PC-9 (cell line): Measurements from ENCODE around the gene FGF12. TPM values are rescaled to one million over a fixed set of nuclear protein-coding genes. Genes with fewer than 3 reads are reported as not detected.

Experiments
- BruUV-seq: library from RNA; stranded (reverse); fragments of 400-500 nt; replicated peaks from 2 replicates; lab custom pipeline; 2021; lab: Mats Ljungman, UMichigan
- CTCF ChIA-PET: fragments of 300-600 bp; sonication (Branson Sonifier 250); formaldehyde crosslinking; loops from one replicate; lab custom pipeline; 2022; ENCODE audit warnings: antibody characterized with exemption; lab: Charles Lee
- POLR2A ChIA-PET: fragments of 300-600 bp; sonication (Branson Sonifier 250); formaldehyde crosslinking; loops from one replicate; lab custom pipeline; 2022; ENCODE audit warnings: antibody characterized with exemption; ENCODE audit not compliant: unreplicated experiment; lab: Charles Lee
- DNase-seq, 2 experiments: peaks; one replicate each; pipeline versions ENCODE4 v3.0.0 to v3.0.0-alpha.2; 2015 to 2022; ENCODE audit warnings: mixed read lengths in 1 of 2
- H2AFZ ChIP-seq: fragments of 200-600 bp; sonication (generic); 2 replicates; pipeline ENCODE4 v1.8.1; 2017; ENCODE audit warnings: antibody characterized with exemption
- H3F3A ChIP-seq: fragments of 200-600 bp; sonication (generic); 2 replicates; pipeline ENCODE4 v1.8.1; 2017; ENCODE audit warnings: antibody characterized with exemption, mild to moderate bottlenecking, low read depth; ENCODE audit not compliant: insufficient read depth
- H3K27ac ChIP-seq: fragments of 200-600 bp; sonication (generic); 2 replicates; pipeline ENCODE4 v1.6.1; 2016; ENCODE audit warnings: mixed run types
- H3K27me3 ChIP-seq: fragments of 200-600 bp; sonication (generic); 2 replicates; pipeline ENCODE4 v1.6.1; 2016; ENCODE audit warnings: low read depth, mixed run types; ENCODE audit not compliant: insufficient read depth
- H3K36me3 ChIP-seq: fragments of 200-600 bp; sonication (generic); 2 replicates; pipeline ENCODE4 v1.6.1; 2016; ENCODE audit warnings: low read depth, mixed run types
- H3K4me1 ChIP-seq: fragments of 200-600 bp; sonication (generic); replicated peaks from 2 replicates; pipeline ENCODE4 v1.6.1; 2016; ENCODE audit warnings: mixed run types; ENCODE audit not compliant: insufficient read depth
- H3K4me2 ChIP-seq: fragments of 200-600 bp; sonication (generic); 2 replicates; pipeline ENCODE4 v1.6.1; 2017; ENCODE audit warnings: mixed run types
- H3K4me3 ChIP-seq: fragments of 200-600 bp; sonication (generic); 2 replicates; pipeline ENCODE4 v1.6.1; 2016; ENCODE audit warnings: mixed run types
- H3K79me2 ChIP-seq: fragments of 200-600 bp; sonication (generic); 2 replicates; pipeline ENCODE4 v1.6.1; 2017; ENCODE audit warnings: low read depth, mixed run types
- H3K9me2 ChIP-seq: fragments of 200-600 bp; sonication (generic); 2 replicates; pipeline ENCODE4 v1.8.1; 2017; ENCODE audit warnings: mild to moderate bottlenecking; ENCODE audit not compliant: insufficient read depth
- H3K9me3 ChIP-seq: fragments of 200-600 bp; sonication (generic); 2 replicates; pipeline ENCODE4 v1.8.1; 2016; ENCODE audit warnings: low read depth; ENCODE audit not compliant: insufficient read depth
- H4K20me1 ChIP-seq: fragments of 200-600 bp; sonication (generic); 2 replicates; pipeline ENCODE4 v1.8.1; 2017; ENCODE audit not compliant: insufficient read depth
- EZH2 ChIP-seq: fragments of 200-600 bp; sonication (generic); IDR thresholded peaks from 2 replicates; pipeline ENCODE4 v1.8.0; 2017; ENCODE audit warnings: antibody characterized with exemption, low read depth
- intact Hi-C: fragments of 100-400 bp; cut with micrococcal nuclease; formaldehyde crosslinking; loops from one replicate; pipeline ENCODE4 v1.10.0; 2022; ENCODE audit not compliant: unreplicated experiment
- total RNA-seq: library from RNA; stranded (reverse); gene quantifications from 2 replicates; pipeline ENCODE4 v1.2.3, GENCODE V29; 2021
- TF ChIP-seq, protein P1 (sequence below): fragments of 200-600 bp; sonication (generic); conservative IDR thresholded peaks from 2 replicates; pipeline ENCODE4 v1.6.1; 2017; ENCODE audit warnings: mixed run types, antibody characterized with exemption, mild to moderate bottlenecking, moderate library complexity

Gene FGF12
- total RNA-seq, 1 experiment from 2014 or later: 10.9 TPM

DNA sequence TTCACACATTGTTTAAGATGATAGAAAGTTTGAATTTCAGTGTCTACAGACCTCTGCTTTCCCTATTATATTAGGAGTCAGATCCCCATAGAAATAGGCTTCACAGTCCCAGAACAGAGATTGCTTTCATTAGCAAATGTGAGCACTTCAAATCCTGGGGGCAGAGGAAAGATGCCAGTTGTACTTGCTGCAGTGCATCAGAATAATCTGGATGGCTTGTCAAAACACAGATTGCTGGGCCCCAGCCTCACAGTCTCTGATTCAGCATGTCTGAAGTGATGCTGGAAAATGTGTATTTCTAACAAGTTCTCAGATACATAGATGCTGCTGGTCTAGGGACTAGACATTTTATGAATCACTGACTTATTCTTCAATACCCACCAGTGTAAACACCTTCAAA lies 375.2 kb downstream of the FGF12 start:
- intact Hi-C loops: no loop called here
- no peaks in the 10 kb centered on the region for H3F3A ChIP-seq
- H2AFZ ChIP-seq: no peak overlapping the region
- DNase-seq: no peak
- BruUV-seq: no TSS peak
- H3K4me1 ChIP-seq: no peaks in the 10 kb centered on the region
- no peaks in the 10 kb centered on the region for H3K9me2 ChIP-seq
- no peaks in the 10 kb centered on the region for H3K9me3 ChIP-seq
- no peaks in the 10 kb centered on the region for H3K79me2 ChIP-seq
- H3K36me3 ChIP-seq: no peaks in the 10 kb centered on the region
- ChIA-PET CTCF (no interaction called here), POLR2A (no interaction called here)
- H3K4me2 ChIP-seq: no peak overlapping the region
- H3K4me3 ChIP-seq: no peak overlapping the region
- 0 out of 2 replicates have a peak, but pooled peaks cover 12% of the 10 kb centered on the region for H4K20me1 ChIP-seq
- TF ChIP-seq EZH2: no peak
- TF ChIP-seq, protein P1, sequence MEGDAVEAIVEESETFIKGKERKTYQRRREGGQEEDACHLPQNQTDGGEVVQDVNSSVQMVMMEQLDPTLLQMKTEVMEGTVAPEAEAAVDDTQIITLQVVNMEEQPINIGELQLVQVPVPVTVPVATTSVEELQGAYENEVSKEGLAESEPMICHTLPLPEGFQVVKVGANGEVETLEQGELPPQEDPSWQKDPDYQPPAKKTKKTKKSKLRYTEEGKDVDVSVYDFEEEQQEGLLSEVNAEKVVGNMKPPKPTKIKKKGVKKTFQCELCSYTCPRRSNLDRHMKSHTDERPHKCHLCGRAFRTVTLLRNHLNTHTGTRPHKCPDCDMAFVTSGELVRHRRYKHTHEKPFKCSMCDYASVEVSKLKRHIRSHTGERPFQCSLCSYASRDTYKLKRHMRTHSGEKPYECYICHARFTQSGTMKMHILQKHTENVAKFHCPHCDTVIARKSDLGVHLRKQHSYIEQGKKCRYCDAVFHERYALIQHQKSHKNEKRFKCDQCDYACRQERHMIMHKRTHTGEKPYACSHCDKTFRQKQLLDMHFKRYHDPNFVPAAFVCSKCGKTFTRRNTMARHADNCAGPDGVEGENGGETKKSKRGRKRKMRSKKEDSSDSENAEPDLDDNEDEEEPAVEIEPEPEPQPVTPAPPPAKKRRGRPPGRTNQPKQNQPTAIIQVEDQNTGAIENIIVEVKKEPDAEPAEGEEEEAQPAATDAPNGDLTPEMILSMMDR: no peak
- H3K27ac ChIP-seq: no peak overlapping the region
- H3K27me3 ChIP-seq: no peaks in the 10 kb centered on the region

DNA sequence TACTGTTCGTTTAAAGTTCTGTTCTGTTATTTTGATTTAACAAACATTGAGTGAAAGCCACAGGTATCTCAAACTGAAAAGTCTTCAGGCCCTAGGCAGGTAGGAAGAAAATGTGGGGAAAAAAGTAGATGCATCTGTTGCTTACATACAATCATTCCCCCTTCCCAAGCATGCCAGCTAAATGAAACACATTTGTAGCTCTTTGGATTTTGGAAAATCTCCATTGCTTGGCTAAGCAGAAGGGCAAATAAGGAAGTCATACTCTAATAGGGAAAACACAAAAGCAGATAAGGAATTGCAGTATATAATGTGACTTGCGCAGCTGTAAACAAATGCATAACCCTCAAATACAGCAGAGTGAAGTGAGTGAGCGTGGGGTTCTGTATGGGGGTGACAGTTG lies 375.9 kb downstream of the FGF12 start:
- CTCF ChIA-PET: no interaction called here

DNA sequence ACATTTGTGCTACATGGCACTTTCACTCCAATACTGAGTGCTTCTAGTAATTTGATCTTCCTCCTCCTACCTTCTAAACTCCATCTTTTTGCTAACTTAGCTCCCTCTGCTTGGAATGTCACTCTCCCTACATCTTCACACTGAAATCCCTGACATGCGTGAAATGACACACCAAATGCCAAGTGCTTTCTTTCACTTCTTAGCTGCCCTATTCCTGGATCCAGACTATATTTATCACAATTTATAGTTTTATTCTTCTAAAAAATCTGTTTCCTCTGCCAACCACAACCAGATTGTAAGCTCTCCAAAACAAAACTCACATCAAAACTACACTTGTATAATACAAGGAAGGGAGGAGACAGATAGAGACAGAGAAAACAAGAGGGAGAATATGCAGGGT lies 387.3 kb downstream of the FGF12 start:
- BruUV-seq: no TSS peak
- Histone ChIP-seq H3K9me3 (0 out of 2 replicates have a peak, but pooled peaks cover 2% of the 10 kb centered on the region), H3K9me2 (no peaks in the 10 kb centered on the region), H3K4me1 (no peaks in the 10 kb centered on the region), H3K4me2 (no peak overlapping the region), H4K20me1 (no peaks in the 10 kb centered on the region), H3K27ac (no peak overlapping the region), H3K79me2 (no peaks in the 10 kb centered on the region), H3K36me3 (no peaks in the 10 kb centered on the region), H3F3A (no peaks in the 10 kb centered on the region), H2AFZ (no peak overlapping the region), H3K27me3 (no peaks in the 10 kb centered on the region), H3K4me3 (no peak overlapping the region)
- TF ChIP-seq EZH2: no peak
- TF ChIP-seq, protein P1: no peak
- intact Hi-C loops: no loop called here
- no peak for DNase-seq
- ChIA-PET CTCF (interaction anchor here (0.6 kb wide), 1 partner anchor 135 kb away, joined by 3 read pairs; no protein-coding TSS in a partner anchor), POLR2A (no interaction called here)

More for the DNA sequence above, 375.9 kb downstream of the FGF12 start:
- H3K4me2 ChIP-seq: no peak overlapping the region
- DNase-seq: no peak
- TF ChIP-seq, protein P1: no peak
- TF ChIP-seq EZH2: no peak
- H2AFZ ChIP-seq: no peak overlapping the region
- no peak overlapping the region for H3K4me3 ChIP-seq
- no peaks in the 10 kb centered on the region for H3K9me3 ChIP-seq
- no peaks in the 10 kb centered on the region for H3K4me1 ChIP-seq
- no peaks in the 10 kb centered on the region for H3K79me2 ChIP-seq
- H4K20me1 ChIP-seq: 0 out of 2 replicates have a peak, but pooled peaks cover 12% of the 10 kb centered on the region
- no peaks in the 10 kb centered on the region for H3F3A ChIP-seq
- intact Hi-C loops: no loop called here
- BruUV-seq: no TSS peak
- POLR2A ChIA-PET: no interaction called here
- no peaks in the 10 kb centered on the region for H3K36me3 ChIP-seq
- no peaks in the 10 kb centered on the region for H3K27me3 ChIP-seq
- no peak overlapping the region for H3K27ac ChIP-seq
- no peaks in the 10 kb centered on the region for H3K9me2 ChIP-seq
